Liver (tissue), 9 donors: ENCODE measurements around the gene AXIN2. TPM values are rescaled to one million over a fixed set of nuclear protein-coding genes. Genes with fewer than 3 reads are reported as not detected.

Experiments
- DNase-seq: peaks from one replicate; pipeline ENCODE4 v3.0.0-alpha.2; 2017; ENCODE audit warnings: low spot score
- H3K27ac ChIP-seq, 2 donors: one replicate each; pipeline ENCODE4 v1.7.0; 2013; ENCODE audit warnings: inconsistent platforms in 2 of 2, low read length in 2 of 2, control low read depth in 1 of 2, low read depth in 1 of 2, mild to moderate bottlenecking in 1 of 2
- H3K27me3 ChIP-seq, 4 donors: one replicate each; pipeline versions ENCODE4 v1.6.1 to v1.7.0; 2013; ENCODE audit warnings: low read length in 3 of 4, inconsistent platforms in 1 of 4, mild to moderate bottlenecking in 1 of 4, moderate library complexity in 1 of 4; ENCODE audit not compliant: control insufficient read depth in 4 of 4, insufficient read depth in 4 of 4
- H3K36me3 ChIP-seq, 4 donors: one replicate each; pipeline versions ENCODE4 v1.6.1 to v1.7.0; 2013; ENCODE audit warnings: low read length in 3 of 4, mild to moderate bottlenecking in 3 of 4, low read depth in 1 of 4, moderate library complexity in 1 of 4; ENCODE audit not compliant: control insufficient read depth in 4 of 4, insufficient read depth in 3 of 4
- H3K4me1 ChIP-seq, 4 donors: one replicate each; pipeline versions ENCODE4 v1.6.1 to v1.7.0; 2013; ENCODE audit warnings: low read length in 3 of 4, mild to moderate bottlenecking in 3 of 4, moderate library complexity in 1 of 4; ENCODE audit not compliant: control insufficient read depth in 4 of 4, insufficient read depth in 4 of 4
- H3K4me3 ChIP-seq, 3 donors: one replicate each; pipeline versions ENCODE4 v1.6.1 to v1.7.0; 2013; ENCODE audit warnings: low read length in 3 of 3, control low read depth in 1 of 3, low read depth in 1 of 3, mild to moderate bottlenecking in 1 of 3
- H3K9ac ChIP-seq, 2 donors: one replicate each; pipeline ENCODE4 v1.7.0; 2013; ENCODE audit warnings: low read length in 2 of 2, mild to moderate bottlenecking in 2 of 2, moderate library complexity in 2 of 2, control low read depth in 1 of 2, low read depth in 1 of 2
- H3K9me3 ChIP-seq, 4 donors: one replicate each; pipeline versions ENCODE4 v1.6.1 to v1.7.0; 2013; ENCODE audit warnings: low read length in 3 of 4; ENCODE audit not compliant: control insufficient read depth in 4 of 4
- ATF3 ChIP-seq: IDR thresholded peaks from 2 replicates; pipeline ENCODE4 v1.6.1; 2016; ENCODE audit warnings: antibody characterized with exemption
- CTCF ChIP-seq: fragments of 150-350 bp; IDR thresholded peaks from 2 replicates; pipeline ENCODE4 v1.5.1; 2017; ENCODE audit warnings: improper control_type of control experiment, low read depth, low read length; ENCODE audit not compliant: missing input control
- FOXA2 ChIP-seq: IDR thresholded peaks from 2 replicates; pipeline ENCODE4 v1.6.1; 2016; ENCODE audit warnings: antibody characterized with exemption
- GABPA ChIP-seq, 2 donors: IDR thresholded peaks in 1 of 2; conservative IDR thresholded peaks in 1 of 2; 2 replicates each; pipeline ENCODE4 v1.6.1; 2016; ENCODE audit warnings: antibody characterized with exemption in 2 of 2, mild to moderate bottlenecking in 1 of 2, moderate library complexity in 1 of 2
- HNF4G ChIP-seq: IDR thresholded peaks from 2 replicates; pipeline ENCODE4 v1.6.1; 2016; ENCODE audit warnings: antibody characterized with exemption
- RAD21 ChIP-seq, 2 donors: IDR thresholded peaks; 2 replicates each; pipeline ENCODE4 v1.6.1; 2016; ENCODE audit warnings: antibody characterized with exemption in 2 of 2, mild to moderate bottlenecking in 2 of 2
- RXRA ChIP-seq, 2 donors: IDR thresholded peaks; 2 replicates each; pipeline ENCODE4 v1.6.1; 2017 to 2018; ENCODE audit warnings: antibody characterized with exemption in 2 of 2, mild to moderate bottlenecking in 1 of 2
- SP1 ChIP-seq: IDR thresholded peaks from 2 replicates; pipeline ENCODE4 v1.6.1; 2018; ENCODE audit warnings: antibody characterized with exemption, mild to moderate bottlenecking
- YY1 ChIP-seq: IDR thresholded peaks from 2 replicates; pipeline ENCODE4 v1.6.1; 2016; ENCODE audit warnings: antibody characterized with exemption, mild to moderate bottlenecking
- ZBTB33 ChIP-seq: IDR thresholded peaks from 2 replicates; pipeline ENCODE4 v1.6.1; 2016; ENCODE audit warnings: antibody characterized with exemption
- WGBS: extraction: QIAGEN DNeasy Blood & Tissue Kit; methylation state at CpG from one replicate; pipeline ENCODE4 v1.1.7; 2013; 5-methylcytosine and 5-hydroxymethylcytosine counted together
- polyA plus RNA-seq, 2 donors: library from polyadenylated mRNA; stranded (reverse) in 1 of 2; unstranded in 1 of 2; fragments of 200-250 nt in 1 of 2; fragments of >200 nt in 1 of 2; fragmentation: Nextera tagmentation in 1 of 2; extraction: Ambion mirVana in 1 of 2; gene quantifications; one replicate each; pipeline versions ENCODE4 v1.2.1 to v1.2.3, GENCODE V29; 2013 to 2015
- total RNA-seq, 2 donors: library from RNA; depleted of rRNA; stranded (reverse); fragments of >200 nt; gene quantifications; one replicate each; pipeline ENCODE4 v1.2.3, GENCODE V29; 2014
- TF ChIP-seq, protein P1 (sequence below): IDR thresholded peaks from 2 replicates; pipeline ENCODE4 v1.6.1; 2016; ENCODE audit warnings: antibody characterized with exemption, mild to moderate bottlenecking
- donor health status: healthy.
- donor health status: healthy.
- donor health status: healthy.
- donor health status: healthy.
- donor health status: healthy.

AXIN2 gene
- total and polyA plus RNA-seq, 4 donors, result 0.33 to 3.5 (median 1.5) TPM

- 79% methylated on average over 1 of the region's 1 CpG for WGBS
- TF ChIP-seq HNF4G, result no peak
- TF ChIP-seq, protein P1, sequence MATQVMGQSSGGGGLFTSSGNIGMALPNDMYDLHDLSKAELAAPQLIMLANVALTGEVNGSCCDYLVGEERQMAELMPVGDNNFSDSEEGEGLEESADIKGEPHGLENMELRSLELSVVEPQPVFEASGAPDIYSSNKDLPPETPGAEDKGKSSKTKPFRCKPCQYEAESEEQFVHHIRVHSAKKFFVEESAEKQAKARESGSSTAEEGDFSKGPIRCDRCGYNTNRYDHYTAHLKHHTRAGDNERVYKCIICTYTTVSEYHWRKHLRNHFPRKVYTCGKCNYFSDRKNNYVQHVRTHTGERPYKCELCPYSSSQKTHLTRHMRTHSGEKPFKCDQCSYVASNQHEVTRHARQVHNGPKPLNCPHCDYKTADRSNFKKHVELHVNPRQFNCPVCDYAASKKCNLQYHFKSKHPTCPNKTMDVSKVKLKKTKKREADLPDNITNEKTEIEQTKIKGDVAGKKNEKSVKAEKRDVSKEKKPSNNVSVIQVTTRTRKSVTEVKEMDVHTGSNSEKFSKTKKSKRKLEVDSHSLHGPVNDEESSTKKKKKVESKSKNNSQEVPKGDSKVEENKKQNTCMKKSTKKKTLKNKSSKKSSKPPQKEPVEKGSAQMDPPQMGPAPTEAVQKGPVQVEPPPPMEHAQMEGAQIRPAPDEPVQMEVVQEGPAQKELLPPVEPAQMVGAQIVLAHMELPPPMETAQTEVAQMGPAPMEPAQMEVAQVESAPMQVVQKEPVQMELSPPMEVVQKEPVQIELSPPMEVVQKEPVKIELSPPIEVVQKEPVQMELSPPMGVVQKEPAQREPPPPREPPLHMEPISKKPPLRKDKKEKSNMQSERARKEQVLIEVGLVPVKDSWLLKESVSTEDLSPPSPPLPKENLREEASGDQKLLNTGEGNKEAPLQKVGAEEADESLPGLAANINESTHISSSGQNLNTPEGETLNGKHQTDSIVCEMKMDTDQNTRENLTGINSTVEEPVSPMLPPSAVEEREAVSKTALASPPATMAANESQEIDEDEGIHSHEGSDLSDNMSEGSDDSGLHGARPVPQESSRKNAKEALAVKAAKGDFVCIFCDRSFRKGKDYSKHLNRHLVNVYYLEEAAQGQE, result no peak
- no peak for TF ChIP-seq ATF3
- no peak for TF ChIP-seq RAD21 (IDR thresholded peaks at IDR 0.05)
- no peak for TF ChIP-seq SP1
- TF ChIP-seq FOXA2, result no peak
- TF ChIP-seq GABPA (IDR thresholded peaks at IDR 0.05 in 1 of 2, conservative IDR thresholded peaks at IDR 0.05 in 1 of 2), result no peak
- TF ChIP-seq RXRA (IDR thresholded peaks at IDR 0.05), result no peak
- no peaks in the 10 kb centered on the region for H3K9me3 ChIP-seq
These were observed 39.7 kb upstream of the AXIN2 start for GRCh38 chr17:65601145-65601544.

DNA sequence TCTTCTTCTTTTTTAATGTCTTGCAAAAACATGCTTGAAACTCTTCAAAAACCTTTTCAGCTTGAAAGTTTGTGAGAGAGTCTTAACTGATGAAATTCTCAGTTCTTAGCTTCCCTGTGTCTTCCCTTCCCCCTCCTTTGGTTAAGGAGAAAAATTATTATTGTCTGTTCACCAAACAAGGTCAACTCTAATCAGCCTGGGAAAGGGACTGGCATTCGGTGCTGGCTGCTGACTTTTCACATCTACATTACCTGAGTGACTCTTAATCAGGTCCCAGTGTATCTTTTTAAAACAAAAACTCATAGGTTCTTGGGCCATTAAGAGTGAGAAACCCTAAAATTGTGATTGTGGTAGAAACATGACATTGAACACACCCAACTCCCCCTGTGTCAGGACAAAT, 39.1 kb upstream of the AXIN2 start:
- 54% methylated on average over 1 of the region's 1 CpG for WGBS
- Histone ChIP-seq H3K36me3 (peaks cover 0 to 2% (median 0%) of the 10 kb centered on the region in 4 donors), H3K9me3 (no peaks in the 10 kb centered on the region), H3K9ac (no peak overlapping the region), H3K4me1 (no peaks in the 10 kb centered on the region), H3K4me3 (no peak overlapping the region), H3K27me3 (no peaks in the 10 kb centered on the region), H3K27ac (no peak overlapping the region)
- no peak for DNase-seq
- no peak for TF ChIP-seq CTCF
- TF ChIP-seq ZBTB33, result no peak
- no peak for TF ChIP-seq YY1
- TF ChIP-seq, protein P1, result no peak

More at GRCh38 chr17:65601145-65601544, 39.7 kb upstream of the AXIN2 start:
- Histone ChIP-seq H3K4me3 (no peak overlapping the region), H3K9ac (no peak overlapping the region), H3K27me3 (no peaks in the 10 kb centered on the region), H3K27ac (no peak overlapping the region), H3K4me1 (no peaks in the 10 kb centered on the region), H3K36me3 (peaks cover 0 to 2% (median 0%) of the 10 kb centered on the region in 4 donors)
- no peak for DNase-seq
